Neural progenitor cell (in vitro differentiated cells): ENCODE measurements around the gene TUBB4B. TPM values are rescaled to one million over a fixed set of nuclear protein-coding genes. Genes with fewer than 3 reads are reported as not detected.

Source experiments
- DNase-seq: peaks from one replicate; pipeline ENCODE4 v3.0.0-alpha.2; 2016; ENCODE audit warnings: low spot score
- H2AFZ ChIP-seq: fragments of 200-600 bp; sonication (generic); replicated peaks from 2 replicates; pipeline ENCODE4 v1.6.1; 2016; ENCODE audit warnings: antibody characterized with exemption
- H3F3A ChIP-seq: fragments of 200-600 bp; sonication (generic); 2 replicates; pipeline ENCODE4 v1.6.1; 2016; ENCODE audit warnings: antibody characterized with exemption, low read depth
- H3K27ac ChIP-seq: fragments of 200-600 bp; sonication (generic); 2 replicates; pipeline ENCODE4 v1.5.1; 2016; ENCODE audit warnings: mild to moderate bottlenecking
- H3K27me3 ChIP-seq: fragments of 200-600 bp; sonication (generic); 2 replicates; pipeline ENCODE4 v1.6.1; 2016; ENCODE audit warnings: mild to moderate bottlenecking, moderate library complexity
- H3K36me3 ChIP-seq: fragments of 200-600 bp; sonication (generic); 2 replicates; pipeline ENCODE4 v1.5.1; 2016
- H3K4me1 ChIP-seq: fragments of 200-600 bp; sonication (generic); 2 replicates; pipeline ENCODE4 v1.6.1; 2016; ENCODE audit warnings: mixed run types
- H3K4me2 ChIP-seq: fragments of 200-600 bp; sonication (generic); 2 replicates; pipeline ENCODE4 v1.6.1; 2016
- H3K4me3 ChIP-seq: fragments of 200-600 bp; sonication (generic); 2 replicates; pipeline ENCODE4 v1.5.1; 2016
- H3K79me2 ChIP-seq: fragments of 200-600 bp; sonication (generic); 2 replicates; pipeline ENCODE4 v1.6.1; 2016; ENCODE audit warnings: low read depth
- H3K9ac ChIP-seq: fragments of 200-600 bp; sonication (generic); 2 replicates; pipeline ENCODE4 v1.6.1; 2016
- H3K9me3 ChIP-seq: fragments of 200-600 bp; sonication (generic); 2 replicates; pipeline ENCODE4 v1.5.1; 2016; ENCODE audit warnings: low read depth
- H4K20me1 ChIP-seq: fragments of 200-600 bp; sonication (generic); 2 replicates; pipeline ENCODE4 v1.6.1; 2016; ENCODE audit warnings: low read depth
- H3K27ac Mint-ChIP-seq: 3 replicates; pipeline ENCODE4 v1.8.0; 2021; ENCODE audit warnings: mixed read lengths
- H3K27me3 Mint-ChIP-seq: 2 replicates; pipeline ENCODE4 v1.8.0; 2022; ENCODE audit warnings: low read depth, mild to moderate bottlenecking, inconsistent platforms, moderate library complexity, mixed read lengths; ENCODE audit not compliant: insufficient read depth
- H3K36me3 Mint-ChIP-seq: 3 replicates; pipeline ENCODE4 v1.8.0; 2021; ENCODE audit warnings: mixed read lengths
- H3K4me1 Mint-ChIP-seq: 3 replicates; pipeline ENCODE4 v1.8.0; 2021; ENCODE audit warnings: mixed read lengths
- H3K4me3 Mint-ChIP-seq: 3 replicates; pipeline ENCODE4 v1.8.0; 2021; ENCODE audit warnings: mild to moderate bottlenecking, moderate library complexity, mixed read lengths
- H3K9me3 Mint-ChIP-seq: 3 replicates; pipeline ENCODE4 v1.8.0; 2020; ENCODE audit warnings: mixed read lengths
- EZH2 ChIP-seq: fragments of 200-600 bp; sonication (generic); IDR thresholded peaks from 2 replicates; pipeline ENCODE4 v1.6.1; 2017; ENCODE audit warnings: antibody characterized with exemption, mild to moderate bottlenecking, moderate library complexity
- EZH2phosphoT487 ChIP-seq: fragments of 200-600 bp; sonication (generic); IDR thresholded peaks from 2 replicates; pipeline ENCODE4 v1.6.1; 2017; ENCODE audit warnings: antibody characterized with exemption
- total RNA-seq: library from RNA; depleted of rRNA; stranded (reverse); fragments of >200 nt; gene quantifications from 2 replicates; pipeline ENCODE4 v1.2.3, GENCODE V29; 2015; ENCODE audit warnings: low replicate concordance
- TF ChIP-seq, protein P1 (sequence below): fragments of 200-600 bp; sonication (generic); IDR thresholded peaks from 2 replicates; pipeline ENCODE4 v1.5.1; 2017; ENCODE audit warnings: antibody characterized with exemption, mild to moderate bottlenecking

The TUBB4B gene
- total RNA-seq, 1 donor from 2014 or later = 183 TPM

- H3K9ac ChIP-seq = no peak overlapping the region
- peaks cover 6% of the 10 kb centered on the region for H3K27me3 ChIP-seq
- H4K20me1 ChIP-seq = peaks cover 5% of the 10 kb centered on the region
- no peak for TF ChIP-seq EZH2
- TF ChIP-seq, protein P1, sequence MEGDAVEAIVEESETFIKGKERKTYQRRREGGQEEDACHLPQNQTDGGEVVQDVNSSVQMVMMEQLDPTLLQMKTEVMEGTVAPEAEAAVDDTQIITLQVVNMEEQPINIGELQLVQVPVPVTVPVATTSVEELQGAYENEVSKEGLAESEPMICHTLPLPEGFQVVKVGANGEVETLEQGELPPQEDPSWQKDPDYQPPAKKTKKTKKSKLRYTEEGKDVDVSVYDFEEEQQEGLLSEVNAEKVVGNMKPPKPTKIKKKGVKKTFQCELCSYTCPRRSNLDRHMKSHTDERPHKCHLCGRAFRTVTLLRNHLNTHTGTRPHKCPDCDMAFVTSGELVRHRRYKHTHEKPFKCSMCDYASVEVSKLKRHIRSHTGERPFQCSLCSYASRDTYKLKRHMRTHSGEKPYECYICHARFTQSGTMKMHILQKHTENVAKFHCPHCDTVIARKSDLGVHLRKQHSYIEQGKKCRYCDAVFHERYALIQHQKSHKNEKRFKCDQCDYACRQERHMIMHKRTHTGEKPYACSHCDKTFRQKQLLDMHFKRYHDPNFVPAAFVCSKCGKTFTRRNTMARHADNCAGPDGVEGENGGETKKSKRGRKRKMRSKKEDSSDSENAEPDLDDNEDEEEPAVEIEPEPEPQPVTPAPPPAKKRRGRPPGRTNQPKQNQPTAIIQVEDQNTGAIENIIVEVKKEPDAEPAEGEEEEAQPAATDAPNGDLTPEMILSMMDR = no peak
- Mint-ChIP-seq H3K9me3 (no peaks in the 10 kb centered on the region), H3K27me3 (peaks cover 3% of the 10 kb centered on the region), H3K4me1 (peaks cover 31% of the 10 kb centered on the region), H3K27ac (peak overlapping the region; percentile 84), H3K4me3 (peak overlapping the region; percentile 71), H3K36me3 (no peaks in the 10 kb centered on the region)
- H3K4me1 ChIP-seq = peaks cover 25% of the 10 kb centered on the region
- H3K27ac ChIP-seq = no peak overlapping the region
- H3K79me2 ChIP-seq = peaks cover 3% of the 10 kb centered on the region
- no peaks in the 10 kb centered on the region for H3K9me3 ChIP-seq
- H3K4me2 ChIP-seq = no peak overlapping the region
- H3F3A ChIP-seq = peaks cover 10% of the 10 kb centered on the region
- no peak for DNase-seq
- no peaks in the 10 kb centered on the region for H3K36me3 ChIP-seq
- H3K4me3 ChIP-seq = no peak overlapping the region
- no peak overlapping the region for H2AFZ ChIP-seq
Measured at GRCh38 chr9:137250329-137251193, 9.5 kb downstream of the TUBB4B start.

DNA sequence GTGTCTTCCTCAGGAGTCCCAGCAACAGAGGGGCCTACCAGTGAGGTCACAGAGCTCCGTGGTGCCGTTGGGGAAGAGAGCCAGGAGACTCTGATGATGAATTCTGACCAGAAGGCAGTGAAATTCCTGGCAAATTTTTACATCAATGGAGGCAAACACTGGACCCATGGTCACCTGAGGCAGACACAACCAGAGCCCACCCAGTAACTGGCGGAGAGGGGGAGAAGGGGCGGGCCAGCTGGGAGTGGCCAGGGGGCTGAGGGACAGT lies 10.0 kb downstream of the TUBB4B start, which contains the start of gene STPG3:
STPG3 (plus strand) TSS at position 93 of the 268 bp plus-strand sequence; CDS start at position 94, 1 bp downstream.
- peaks cover 9% of the 10 kb centered on the region for H3K79me2 ChIP-seq
- Mint-ChIP-seq H3K36me3 (no peaks in the 10 kb centered on the region), H3K4me1 (peaks cover 32% of the 10 kb centered on the region), H3K4me3 (peak within 1 kb of the TSS; percentile 71), H3K27ac (peak within 1 kb of the TSS; percentile 84), H3K9me3 (no peaks in the 10 kb centered on the region), H3K27me3 (peaks cover 3% of the 10 kb centered on the region)
- peaks cover 10% of the 10 kb centered on the region for H3F3A ChIP-seq
- TF ChIP-seq EZH2 (no peak), EZH2phosphoT487 (no peak)
- TF ChIP-seq, protein P1 = no peak
- peaks cover 6% of the 10 kb centered on the region for H3K27me3 ChIP-seq
- H3K9ac ChIP-seq = no peak within 1 kb of the TSS
- H3K27ac ChIP-seq = no peak within 1 kb of the TSS
- H3K4me3 ChIP-seq = no peak within 1 kb of the TSS
- H4K20me1 ChIP-seq = peaks cover 10% of the 10 kb centered on the region
- H3K4me1 ChIP-seq = peaks cover 28% of the 10 kb centered on the region
- no peaks in the 10 kb centered on the region for H3K9me3 ChIP-seq
- H3K4me2 ChIP-seq = no peak within 1 kb of the TSS
- no peak within 1 kb of the TSS for H2AFZ ChIP-seq
- no peaks in the 10 kb centered on the region for H3K36me3 ChIP-seq
- no peak for DNase-seq

DNA sequence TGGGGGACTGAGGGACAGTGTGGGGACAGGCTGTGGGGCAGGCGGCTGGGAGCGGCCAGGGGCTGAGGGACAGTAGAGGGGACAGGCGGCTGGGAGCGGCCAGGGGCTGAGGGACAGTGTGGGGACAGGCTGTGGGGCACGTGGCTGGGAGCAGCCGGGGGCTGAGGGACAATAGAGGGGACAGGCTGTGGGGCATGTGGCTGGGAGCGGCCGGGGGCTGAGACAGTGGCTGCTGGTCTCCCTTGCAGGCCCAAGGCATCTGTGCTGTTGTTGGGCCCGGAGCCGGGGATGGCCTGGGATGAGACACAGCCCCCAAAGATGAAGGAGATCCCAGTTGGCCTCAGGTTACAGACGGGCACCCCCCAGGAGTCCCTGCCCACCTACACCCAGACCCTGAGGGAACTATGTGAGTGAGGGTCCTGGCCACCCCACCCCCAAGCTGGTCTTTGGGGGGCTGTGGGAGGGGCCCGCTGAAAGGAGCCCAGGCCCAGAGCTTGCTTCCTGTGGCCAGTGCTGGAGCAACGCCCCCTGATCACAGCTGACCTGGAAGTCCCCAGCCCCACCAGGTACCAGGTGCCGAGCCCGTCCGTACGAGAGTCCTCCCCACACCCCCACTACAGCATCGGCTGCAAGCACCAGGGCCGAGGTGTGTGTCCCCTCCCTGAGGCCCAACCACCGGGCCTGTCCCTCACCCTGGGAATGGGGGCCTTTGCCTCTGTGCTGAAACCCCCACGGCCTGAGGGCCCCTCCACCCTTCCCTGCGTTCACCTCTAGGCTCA lies 10.6 kb downstream of the TUBB4B start:
- no peaks in the 10 kb centered on the region for H3K9me3 ChIP-seq
- no peaks in the 10 kb centered on the region for H3K36me3 Mint-ChIP-seq
- DNase-seq = no peak
- H3K4me1 Mint-ChIP-seq = peaks cover 37% of the 10 kb centered on the region
- no peak overlapping the region for H3K9ac ChIP-seq
- H3K79me2 ChIP-seq = peaks cover 14% of the 10 kb centered on the region
- H3K4me1 ChIP-seq = peaks cover 31% of the 10 kb centered on the region
- H3K4me2 ChIP-seq = no peak overlapping the region
- no peak overlapping the region for H3K4me3 ChIP-seq
- H4K20me1 ChIP-seq = peaks cover 16% of the 10 kb centered on the region
- H3K27ac ChIP-seq = no peak overlapping the region
- H3K4me3 Mint-ChIP-seq = no peak overlapping the region
- H3F3A ChIP-seq = peaks cover 10% of the 10 kb centered on the region
- H3K27ac Mint-ChIP-seq = peak overlapping the region; percentile 84
- H3K27me3 Mint-ChIP-seq = peaks cover 3% of the 10 kb centered on the region
- no peak for TF ChIP-seq EZH2phosphoT487
- TF ChIP-seq, protein P1 = no peak
- TF ChIP-seq EZH2 = no peak
- H3K27me3 ChIP-seq = peaks cover 6% of the 10 kb centered on the region
- no peaks in the 10 kb centered on the region for H3K9me3 Mint-ChIP-seq
- H3K36me3 ChIP-seq = no peaks in the 10 kb centered on the region
- no peak overlapping the region for H2AFZ ChIP-seq
